ENCODE data around the gene ZSCAN5C.

Gene ZSCAN5C

GRCh38 chr19:56159622-56160271 is 42.3 kb upstream of the ZSCAN5C start:
- H3K4me3 ChIP-seq (ENCODE audit: low read length): no peak overlapping the region
- TF ChIP-seq CTCF (conservative IDR thresholded peaks at IDR 0.05; ENCODE audit: low read depth, low read length): no peak
- DNase-seq (ENCODE audit: low read depth): no peak

- no peak for TF ChIP-seq CTCF (conservative IDR thresholded peaks at IDR 0.05; ENCODE audit: low read depth, low read length)
- no peak for DNase-seq (ENCODE audit: low read depth)
- H3K4me3 ChIP-seq (ENCODE audit: low read length): no peak overlapping the region
These were observed 40.5 kb upstream of the ZSCAN5C start for GRCh38 chr19:56161534-56161933.

DNA sequence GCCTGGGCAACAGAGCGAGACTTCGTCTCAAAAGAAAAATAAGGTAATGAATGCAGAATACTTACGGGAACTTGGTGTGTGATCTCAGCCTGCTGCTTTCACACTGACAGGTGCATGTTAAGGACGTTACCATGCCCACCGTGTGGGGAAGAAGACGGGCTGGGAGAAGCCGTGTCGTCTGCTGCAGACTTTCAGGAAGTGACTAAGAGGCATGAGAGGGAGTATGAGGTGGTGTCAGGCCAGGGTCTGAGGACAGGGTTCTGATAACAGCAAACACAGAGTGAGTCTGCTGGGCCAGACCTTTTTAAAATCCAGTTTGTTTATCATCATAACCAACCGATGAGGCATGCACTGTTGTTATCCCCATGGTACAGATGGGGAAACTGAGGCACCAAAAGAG is 39.8 kb upstream of the ZSCAN5C start:
- no peak for DNase-seq (ENCODE audit: low read depth)
- no peak for TF ChIP-seq CTCF (conservative IDR thresholded peaks at IDR 0.05; ENCODE audit: low read depth, low read length)
- H3K4me3 ChIP-seq (ENCODE audit: low read length): no peak overlapping the region

DNA sequence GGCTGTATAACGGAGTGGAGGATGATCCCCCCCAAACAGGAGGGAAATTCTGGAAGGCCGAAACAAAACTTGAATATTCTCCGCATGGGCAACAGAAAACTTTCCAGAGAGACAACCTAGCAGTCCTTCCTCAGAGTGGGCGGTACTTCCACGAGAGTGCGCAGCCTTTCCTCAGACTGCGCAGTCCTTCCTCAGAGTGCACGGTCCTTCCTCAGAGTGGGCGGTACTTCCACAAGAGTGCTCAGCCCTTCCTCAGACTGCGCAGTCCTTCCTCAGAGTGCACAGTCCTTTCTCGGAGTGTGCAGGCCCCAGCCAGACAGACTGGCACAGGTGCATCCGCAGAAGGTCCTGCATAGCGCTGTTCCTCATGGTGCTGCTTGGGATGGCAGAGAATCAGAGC is 39.0 kb upstream of the ZSCAN5C start:
- DNase-seq (ENCODE audit: low read depth): no peak
- no peak overlapping the region for H3K4me3 ChIP-seq (ENCODE audit: low read length)
- no peak for TF ChIP-seq CTCF (conservative IDR thresholded peaks at IDR 0.05; ENCODE audit: low read depth, low read length)

GRCh38 chr19:56167064-56167578 is 35.0 kb upstream of the ZSCAN5C start:
- H3K4me3 ChIP-seq (ENCODE audit: low read length): no peak overlapping the region
- TF ChIP-seq CTCF (conservative IDR thresholded peaks at IDR 0.05; ENCODE audit: low read depth, low read length): no peak
- DNase-seq (ENCODE audit: low read depth): no peak

- H3K4me3 ChIP-seq (ENCODE audit: low read length): no peak overlapping the region
- no peak for DNase-seq (ENCODE audit: low read depth)
- TF ChIP-seq CTCF (conservative IDR thresholded peaks at IDR 0.05; ENCODE audit: low read depth, low read length): no peak
These were observed 31.8 kb upstream of the ZSCAN5C start for GRCh38 chr19:56170261-56170660.

DNA sequence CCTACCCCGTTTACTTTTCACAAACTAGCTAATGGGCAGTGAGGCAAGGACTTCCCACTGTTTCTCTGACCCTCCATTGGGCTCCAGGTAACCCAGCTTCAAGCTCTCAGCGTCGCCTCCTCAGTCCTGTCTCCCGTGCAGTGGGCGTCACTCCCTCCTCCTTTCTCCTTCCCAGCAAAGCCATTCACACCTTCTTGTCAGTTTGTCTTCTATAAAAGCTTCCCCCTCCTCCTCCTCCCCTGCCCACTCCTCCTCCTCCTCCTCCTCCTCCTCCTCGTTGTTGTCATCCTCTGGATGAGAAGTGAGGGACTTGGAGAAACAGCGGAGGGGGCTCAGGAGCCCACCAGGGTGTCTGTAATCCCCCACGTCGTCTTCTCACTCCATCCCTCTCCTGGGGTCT is 28.0 kb upstream of the ZSCAN5C start:
- no peak for DNase-seq (ENCODE audit: low read depth)
- H3K4me3 ChIP-seq (ENCODE audit: low read length): no peak overlapping the region
- no peak for TF ChIP-seq CTCF (conservative IDR thresholded peaks at IDR 0.05; ENCODE audit: low read depth, low read length)

All from retinal pigment epithelial cell (primary cell).